Measurements from ENCODE around the gene AP4E1. TPM values are rescaled to one million over a fixed set of nuclear protein-coding genes. Genes with fewer than 3 reads are reported as not detected.

The AP4E1 gene
- total and polyA plus RNA-seq, 3 donors from 2014 or later, result 8.1 to 11.8 (median 11.3) TPM

DNA sequence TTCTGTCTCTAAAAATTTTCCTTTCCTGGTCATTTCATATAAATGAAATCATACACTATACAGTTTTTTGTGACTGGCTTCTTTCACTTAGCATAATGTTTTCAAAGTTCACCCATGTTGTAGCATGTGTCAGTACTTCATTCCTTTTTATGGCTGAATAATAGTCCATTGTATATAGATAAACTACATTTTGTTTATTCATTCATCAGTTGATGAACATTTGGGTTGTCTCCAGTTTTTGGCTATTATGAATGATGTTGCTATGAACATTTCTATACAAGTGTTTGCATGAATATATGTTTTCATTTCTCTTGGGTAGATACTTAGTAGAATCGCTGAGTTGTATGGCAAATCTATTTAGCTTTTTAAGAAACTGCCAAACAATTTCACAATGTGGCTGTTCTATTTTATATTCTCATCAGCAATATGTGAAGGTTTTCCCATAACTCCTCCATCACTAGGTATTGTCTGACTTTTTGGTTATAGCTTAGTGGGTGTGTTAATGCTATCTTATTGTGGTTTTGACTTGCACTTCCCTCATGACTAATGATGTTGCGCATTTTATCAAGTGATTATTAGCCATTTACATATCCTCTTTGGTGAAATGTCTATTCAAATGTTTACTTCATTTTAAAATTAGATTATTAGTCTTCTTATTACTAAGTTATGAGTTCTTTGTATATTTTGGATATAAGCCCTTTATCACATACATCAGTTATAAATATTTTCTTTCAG lies 21.7 kb upstream of the AP4E1 start:
- H3K27ac ChIP-seq, result no peak overlapping the region
- DNase-seq, result no peak
- TF ChIP-seq POLR2A (IDR thresholded peaks at IDR 0.05), result no peak
- TF ChIP-seq, protein P1, sequence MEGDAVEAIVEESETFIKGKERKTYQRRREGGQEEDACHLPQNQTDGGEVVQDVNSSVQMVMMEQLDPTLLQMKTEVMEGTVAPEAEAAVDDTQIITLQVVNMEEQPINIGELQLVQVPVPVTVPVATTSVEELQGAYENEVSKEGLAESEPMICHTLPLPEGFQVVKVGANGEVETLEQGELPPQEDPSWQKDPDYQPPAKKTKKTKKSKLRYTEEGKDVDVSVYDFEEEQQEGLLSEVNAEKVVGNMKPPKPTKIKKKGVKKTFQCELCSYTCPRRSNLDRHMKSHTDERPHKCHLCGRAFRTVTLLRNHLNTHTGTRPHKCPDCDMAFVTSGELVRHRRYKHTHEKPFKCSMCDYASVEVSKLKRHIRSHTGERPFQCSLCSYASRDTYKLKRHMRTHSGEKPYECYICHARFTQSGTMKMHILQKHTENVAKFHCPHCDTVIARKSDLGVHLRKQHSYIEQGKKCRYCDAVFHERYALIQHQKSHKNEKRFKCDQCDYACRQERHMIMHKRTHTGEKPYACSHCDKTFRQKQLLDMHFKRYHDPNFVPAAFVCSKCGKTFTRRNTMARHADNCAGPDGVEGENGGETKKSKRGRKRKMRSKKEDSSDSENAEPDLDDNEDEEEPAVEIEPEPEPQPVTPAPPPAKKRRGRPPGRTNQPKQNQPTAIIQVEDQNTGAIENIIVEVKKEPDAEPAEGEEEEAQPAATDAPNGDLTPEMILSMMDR (IDR thresholded peaks at IDR 0.05), result no peak
- intact Hi-C loops (cut with DNase I; ENCODE audit: low total_unique reads), result no loop called here
- H3K4me1 ChIP-seq, result peaks cover 8% of the 10 kb centered on the region
- H3K36me3 ChIP-seq (ENCODE audit: low read depth, missing control alignments), result no peaks in the 10 kb centered on the region
- WGBS, 2 donors, result 89 to 98% methylated on average over 2 of the region's 2 CpGs
- H3K27me3 ChIP-seq, result no peaks in the 10 kb centered on the region
- no peaks in the 10 kb centered on the region for H3K9me3 ChIP-seq
- H3K4me3 ChIP-seq, result no peak overlapping the region

DNA sequence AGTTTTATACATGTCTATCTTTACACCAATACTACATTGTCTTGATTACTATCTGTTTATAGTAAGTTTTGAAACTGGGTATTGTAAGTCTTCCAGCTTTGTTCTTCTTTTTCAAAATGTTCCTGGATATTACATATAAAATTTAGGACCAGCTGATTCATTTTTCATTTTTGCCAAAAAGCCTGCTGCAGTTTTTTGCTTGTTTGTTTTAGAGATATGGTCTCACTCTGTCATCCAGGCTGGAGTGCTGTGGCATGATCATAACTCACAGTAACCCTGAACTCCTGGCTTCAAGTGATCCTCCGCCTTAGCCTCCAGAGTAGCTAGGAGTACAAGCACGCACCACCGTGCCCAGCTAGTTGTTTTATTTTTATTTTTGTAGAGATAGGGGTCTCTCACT lies 20.4 kb upstream of the AP4E1 start:
- Histone ChIP-seq H3K4me3 (no peak overlapping the region), H3K4me1 (peaks cover 8% of the 10 kb centered on the region), H3K27ac (no peak overlapping the region), H3K9me3 (no peaks in the 10 kb centered on the region), H3K36me3 (ENCODE audit: low read depth, missing control alignments) (no peaks in the 10 kb centered on the region), H3K27me3 (no peaks in the 10 kb centered on the region)
- 73 to 85% methylated on average over 3 of the region's 3 CpGs for WGBS, 2 donors
- intact Hi-C loops (cut with DNase I; ENCODE audit: low total_unique reads), result no loop called here
- no peak for DNase-seq
- TF ChIP-seq, protein P1 (IDR thresholded peaks at IDR 0.05), result no peak
- TF ChIP-seq POLR2A (IDR thresholded peaks at IDR 0.05), result no peak

DNA sequence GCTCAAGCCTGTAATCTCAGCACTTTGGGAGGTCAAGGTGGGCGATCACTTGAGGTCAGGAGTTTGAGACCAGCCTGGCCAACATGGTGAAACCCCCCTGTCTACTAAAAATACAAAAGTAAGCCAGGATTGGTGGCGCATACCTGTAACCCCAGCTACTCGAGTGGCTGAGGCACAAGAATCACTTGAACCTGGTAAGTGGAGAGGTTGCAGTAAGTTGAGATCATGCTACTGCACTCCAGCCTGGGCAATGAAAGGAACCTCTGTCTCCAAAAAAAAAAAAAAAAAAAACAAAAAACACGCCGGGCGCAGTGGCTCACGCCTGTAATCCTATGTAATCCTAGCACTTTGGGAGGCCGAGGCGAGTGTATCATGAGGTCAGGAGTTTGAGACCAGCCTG lies 18.9 kb upstream of the AP4E1 start:
- 93 to 97% methylated on average over 9 of the region's 9 CpGs for WGBS, 2 donors
- Histone ChIP-seq H3K27me3 (no peaks in the 10 kb centered on the region), H3K27ac (no peak overlapping the region), H3K4me1 (peaks cover 8% of the 10 kb centered on the region), H3K9me3 (no peaks in the 10 kb centered on the region), H3K36me3 (ENCODE audit: low read depth, missing control alignments) (no peaks in the 10 kb centered on the region), H3K4me3 (no peak overlapping the region)
- intact Hi-C loops (cut with DNase I; ENCODE audit: low total_unique reads), result no loop called here
- TF ChIP-seq POLR2A (IDR thresholded peaks at IDR 0.05), result no peak
- TF ChIP-seq, protein P1 (IDR thresholded peaks at IDR 0.05), result no peak
- DNase-seq, result no peak

DNA sequence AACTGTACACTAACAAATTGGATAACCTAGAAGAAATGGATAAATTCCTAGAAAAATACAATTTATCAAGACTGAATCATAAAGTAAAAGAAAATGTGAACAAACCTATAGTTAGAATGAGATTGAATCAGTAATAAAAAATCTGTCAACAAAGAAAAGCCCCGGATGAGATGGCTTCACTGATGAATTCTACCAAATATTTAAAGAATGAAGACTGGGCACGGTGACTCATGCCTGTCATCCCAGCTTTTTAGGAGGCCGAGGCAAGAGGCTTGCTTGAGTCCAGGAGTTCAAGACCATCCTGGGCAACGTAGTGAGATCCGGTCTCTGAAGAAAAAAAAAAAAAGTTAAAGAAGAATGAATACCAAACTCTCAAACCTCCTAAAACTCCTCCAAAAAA lies 17.7 kb upstream of the AP4E1 start:
- Histone ChIP-seq H3K27me3 (no peaks in the 10 kb centered on the region), H3K4me1 (no peaks in the 10 kb centered on the region), H3K36me3 (ENCODE audit: low read depth, missing control alignments) (no peaks in the 10 kb centered on the region), H3K27ac (no peak overlapping the region), H3K4me3 (no peak overlapping the region), H3K9me3 (no peaks in the 10 kb centered on the region)
- DNase-seq, result no peak
- WGBS, 2 donors, result 95 to 96% methylated on average over 5 of the region's 5 CpGs
- intact Hi-C loops (cut with DNase I; ENCODE audit: low total_unique reads), result no loop called here
- TF ChIP-seq, protein P1 (IDR thresholded peaks at IDR 0.05), result no peak
- TF ChIP-seq POLR2A (IDR thresholded peaks at IDR 0.05), result no peak

DNA sequence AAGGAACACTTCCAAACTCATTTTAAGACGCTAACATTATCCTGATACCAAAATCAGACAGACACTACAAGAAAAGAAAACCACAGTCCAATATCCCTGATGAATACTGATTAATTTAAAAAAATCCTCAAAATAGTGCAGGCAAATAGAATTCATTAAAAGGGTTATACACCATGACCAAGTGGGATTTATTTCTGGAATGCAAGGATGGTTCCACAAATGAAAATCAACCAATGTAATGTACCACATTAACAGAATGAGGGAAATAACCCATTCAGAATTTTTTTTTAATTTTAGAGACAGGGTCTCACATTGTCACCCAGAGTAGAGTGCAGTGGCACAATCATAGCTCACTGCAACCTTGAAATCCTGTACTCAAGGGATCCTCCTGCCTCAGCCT lies 17.3 kb upstream of the AP4E1 start:
- Histone ChIP-seq H3K27me3 (no peaks in the 10 kb centered on the region), H3K27ac (no peak overlapping the region), H3K4me1 (no peaks in the 10 kb centered on the region), H3K9me3 (no peaks in the 10 kb centered on the region), H3K4me3 (no peak overlapping the region), H3K36me3 (ENCODE audit: low read depth, missing control alignments) (no peaks in the 10 kb centered on the region)
- 100% methylated on average over 1 of the region's 1 CpG for WGBS, 2 donors
- TF ChIP-seq POLR2A (IDR thresholded peaks at IDR 0.05), result no peak
- TF ChIP-seq, protein P1 (IDR thresholded peaks at IDR 0.05), result no peak
- intact Hi-C loops (cut with DNase I; ENCODE audit: low total_unique reads), result no loop called here
- DNase-seq, result no peak
